Measurements from ENCODE around the gene CYB561D1. TPM values are rescaled to one million over a fixed set of nuclear protein-coding genes. Genes with fewer than 3 reads are reported as not detected.

Gene CYB561D1
- total and polyA plus RNA-seq, 9 donors: 3.8 to 11.7 (median 9.3) TPM

- H3K27ac ChIP-seq: no peak overlapping the region
- 20 to 35% (median 32%) methylated on average over 5 of the region's 5 CpGs for WGBS, 3 donors
- intact Hi-C loops (cut with DNase I): no loop called here
Observed at GRCh38 chr1:109487261-109487660, 6.6 kb upstream of the CYB561D1 start.

DNA sequence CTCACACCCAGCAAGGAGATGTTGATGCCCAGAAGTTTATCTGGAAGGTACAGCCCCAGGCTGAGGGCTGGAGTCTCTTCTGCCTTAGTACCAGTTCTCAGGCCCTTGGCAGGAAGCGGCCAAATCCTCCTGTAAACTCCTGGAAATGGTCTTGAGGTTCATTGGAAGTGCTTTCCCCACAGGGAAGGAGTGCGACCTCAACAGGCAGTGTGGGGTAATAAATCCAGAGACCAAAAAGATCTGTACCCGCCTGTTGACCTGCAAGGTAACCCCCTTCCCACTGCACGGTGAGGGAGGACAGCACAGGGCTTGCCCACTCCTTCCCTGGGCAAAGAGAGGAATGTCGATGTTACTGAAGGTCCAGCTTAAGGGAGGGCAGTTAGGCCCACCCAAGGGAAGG, 5.7 kb upstream of the CYB561D1 start:
- Histone ChIP-seq H3K36me3 (no peaks in the 10 kb centered on the region), H3K4me1 (ENCODE audit: insufficient read depth) (peaks cover 4% of the 10 kb centered on the region), H3K27me3 (no peaks in the 10 kb centered on the region), H3K27ac (no peak overlapping the region), H3K9me3 (no peaks in the 10 kb centered on the region), H3K4me3 (no peak overlapping the region)
- DNase-seq: no peak
- WGBS, 3 donors: 72 to 76% (median 75%) methylated on average over 5 of the region's 5 CpGs
- intact Hi-C loops (cut with DNase I): no loop called here
- TF ChIP-seq POLR2A (IDR thresholded peaks at IDR 0.05): no peak
- no peak for TF ChIP-seq EP300 (IDR thresholded peaks at IDR 0.05)
- TF ChIP-seq, protein P1, sequence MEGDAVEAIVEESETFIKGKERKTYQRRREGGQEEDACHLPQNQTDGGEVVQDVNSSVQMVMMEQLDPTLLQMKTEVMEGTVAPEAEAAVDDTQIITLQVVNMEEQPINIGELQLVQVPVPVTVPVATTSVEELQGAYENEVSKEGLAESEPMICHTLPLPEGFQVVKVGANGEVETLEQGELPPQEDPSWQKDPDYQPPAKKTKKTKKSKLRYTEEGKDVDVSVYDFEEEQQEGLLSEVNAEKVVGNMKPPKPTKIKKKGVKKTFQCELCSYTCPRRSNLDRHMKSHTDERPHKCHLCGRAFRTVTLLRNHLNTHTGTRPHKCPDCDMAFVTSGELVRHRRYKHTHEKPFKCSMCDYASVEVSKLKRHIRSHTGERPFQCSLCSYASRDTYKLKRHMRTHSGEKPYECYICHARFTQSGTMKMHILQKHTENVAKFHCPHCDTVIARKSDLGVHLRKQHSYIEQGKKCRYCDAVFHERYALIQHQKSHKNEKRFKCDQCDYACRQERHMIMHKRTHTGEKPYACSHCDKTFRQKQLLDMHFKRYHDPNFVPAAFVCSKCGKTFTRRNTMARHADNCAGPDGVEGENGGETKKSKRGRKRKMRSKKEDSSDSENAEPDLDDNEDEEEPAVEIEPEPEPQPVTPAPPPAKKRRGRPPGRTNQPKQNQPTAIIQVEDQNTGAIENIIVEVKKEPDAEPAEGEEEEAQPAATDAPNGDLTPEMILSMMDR (IDR thresholded peaks at IDR 0.05): no peak

More at GRCh38 chr1:109487261-109487660, 6.6 kb upstream of the CYB561D1 start:
- Histone ChIP-seq H3K27me3 (no peaks in the 10 kb centered on the region), H3K36me3 (no peaks in the 10 kb centered on the region), H3K9me3 (no peaks in the 10 kb centered on the region), H3K4me1 (ENCODE audit: insufficient read depth) (peaks cover 4% of the 10 kb centered on the region), H3K4me3 (no peak overlapping the region)
- no peak for TF ChIP-seq POLR2A (IDR thresholded peaks at IDR 0.05)
- DNase-seq: no peak

- TF ChIP-seq, protein P1 (IDR thresholded peaks at IDR 0.05): no peak
- no peak for TF ChIP-seq EP300 (IDR thresholded peaks at IDR 0.05)
- TF ChIP-seq POLR2A (IDR thresholded peaks at IDR 0.05): no peak
- intact Hi-C loops (cut with DNase I): no loop called here
- Histone ChIP-seq H3K4me3 (no peak overlapping the region), H3K4me1 (ENCODE audit: insufficient read depth) (peaks cover 4% of the 10 kb centered on the region), H3K36me3 (no peaks in the 10 kb centered on the region), H3K9me3 (no peaks in the 10 kb centered on the region), H3K27me3 (no peaks in the 10 kb centered on the region), H3K27ac (no peak overlapping the region)
- DNase-seq: no peak
- 85 to 87% (median 86%) methylated on average over 12 of the region's 12 CpGs for WGBS, 3 donors
Observed at GRCh38 chr1:109488696-109489095, 5.2 kb upstream of the CYB561D1 start.

DNA sequence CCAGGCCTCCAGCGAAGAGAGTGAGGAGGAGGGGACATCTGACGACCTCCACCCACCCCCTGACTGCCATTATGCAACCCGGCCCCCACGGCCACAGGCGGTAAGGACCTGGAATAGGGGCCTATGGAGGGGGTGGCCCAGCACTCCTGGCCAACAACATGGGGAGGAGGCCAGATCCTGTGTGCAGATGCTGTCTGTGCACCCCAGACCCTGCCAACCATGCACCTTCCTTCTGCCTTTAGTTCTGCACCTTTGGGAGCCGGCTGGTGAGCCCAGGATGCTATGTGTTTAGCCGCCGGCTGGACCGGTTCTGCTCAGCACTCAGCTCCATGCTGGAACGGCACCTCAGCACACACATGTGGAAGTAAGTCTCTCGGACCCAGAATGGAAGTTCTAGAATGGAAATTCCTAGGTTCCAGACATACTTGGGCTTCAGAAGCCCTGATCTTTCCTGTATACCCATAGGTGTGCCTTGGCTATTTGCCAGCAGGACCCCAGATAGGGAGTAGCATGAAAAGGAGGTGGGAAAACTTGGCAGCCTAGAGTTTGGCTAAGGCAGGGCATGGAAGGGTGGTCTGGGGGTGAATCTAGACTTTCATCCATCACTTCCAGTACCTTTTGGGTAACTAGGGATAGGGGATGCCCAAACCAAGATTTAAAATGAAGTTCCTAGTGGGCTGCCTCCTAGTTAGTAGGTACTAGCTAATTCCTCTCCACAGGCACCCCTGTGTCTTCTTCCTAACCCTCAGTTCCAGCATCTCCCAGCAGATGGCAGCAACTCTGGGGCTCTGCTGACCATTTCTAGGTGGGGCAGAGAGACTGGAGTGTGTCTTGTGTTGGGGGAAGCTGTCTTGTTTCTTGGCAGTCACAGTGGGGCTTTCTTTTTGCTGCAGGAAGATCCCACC, 3.6 kb upstream of the CYB561D1 start:
- H3K9me3 ChIP-seq: no peaks in the 10 kb centered on the region
- H3K4me1 ChIP-seq (ENCODE audit: insufficient read depth): peaks cover 2% of the 10 kb centered on the region
- no peak overlapping the region for H3K4me3 ChIP-seq
- no peaks in the 10 kb centered on the region for H3K27me3 ChIP-seq
- TF ChIP-seq, protein P1 (IDR thresholded peaks at IDR 0.05): peak; percentile 53 to 72 (median 58)
- TF ChIP-seq POLR2A (IDR thresholded peaks at IDR 0.05) (no peak), EP300 (IDR thresholded peaks at IDR 0.05) (no peak)
- peak; percentile 64 to 77 (median 77) for DNase-seq
- 80 to 89% (median 84%) methylated on average over 10 to 11 of the region's 11 CpGs for WGBS, 3 donors
- intact Hi-C loops (cut with DNase I): loop anchor here (2.0 to 5.0 kb wide), 2 partner anchors 41 to 42 kb away; no protein-coding TSS in a partner anchor
- no peaks in the 10 kb centered on the region for H3K36me3 ChIP-seq
- H3K27ac ChIP-seq: no peak overlapping the region

DNA sequence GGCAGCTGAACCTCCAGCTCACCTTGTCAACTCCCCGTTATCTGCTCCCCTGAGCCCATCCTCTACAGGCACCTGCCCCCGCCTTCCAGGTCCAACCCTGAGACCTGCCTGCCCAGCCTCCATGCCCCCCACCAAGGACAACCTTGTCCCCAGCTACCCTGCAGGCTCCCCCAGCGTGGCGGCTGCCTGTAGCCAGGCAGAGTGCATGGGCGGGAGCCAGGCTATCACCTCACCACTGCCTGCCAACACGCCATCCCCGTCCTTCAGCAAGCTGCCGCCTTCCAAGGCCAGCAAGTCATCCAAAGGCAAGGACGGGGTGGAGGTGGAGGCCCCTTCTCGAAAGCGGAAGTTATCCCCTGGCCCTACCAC, 3.0 kb upstream of the CYB561D1 start:
- Histone ChIP-seq H3K27ac (no peak overlapping the region), H3K4me1 (ENCODE audit: insufficient read depth) (peaks cover 2% of the 10 kb centered on the region), H3K27me3 (no peaks in the 10 kb centered on the region), H3K36me3 (no peaks in the 10 kb centered on the region), H3K4me3 (no peak overlapping the region), H3K9me3 (no peaks in the 10 kb centered on the region)
- DNase-seq: no peak
- intact Hi-C loops (cut with DNase I): loop anchor here (2.0 to 5.0 kb wide), 2 partner anchors 40 to 41 kb away; no protein-coding TSS in a partner anchor
- 84 to 89% (median 85%) methylated on average over 11 of the region's 11 CpGs for WGBS, 3 donors
- TF ChIP-seq EP300 (IDR thresholded peaks at IDR 0.05) (no peak), POLR2A (IDR thresholded peaks at IDR 0.05) (no peak)
- TF ChIP-seq, protein P1 (IDR thresholded peaks at IDR 0.05): no peak
